ENCODE data around the gene RNF207.

Gene RNF207

DNA sequence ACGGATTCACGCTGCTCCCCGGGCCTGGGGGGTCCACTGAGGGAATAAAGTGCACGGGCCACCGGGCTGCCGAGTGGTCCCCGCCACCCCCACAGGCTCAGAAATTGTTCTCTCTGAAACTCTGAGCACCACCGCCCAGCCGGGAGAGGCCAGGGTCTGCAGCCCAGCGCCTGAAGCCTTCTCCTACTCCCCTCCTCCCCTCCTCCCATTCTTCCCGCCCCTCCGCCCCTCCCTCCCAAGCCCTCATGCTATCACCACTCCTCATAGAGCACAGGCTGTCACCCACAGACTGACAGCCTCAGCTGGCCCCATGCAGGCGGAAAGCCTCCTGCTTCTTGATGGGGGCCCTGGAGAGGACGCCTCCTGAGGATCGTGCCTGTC is 55.7 kb downstream of the RNF207 start:
- no peaks in the 10 kb centered on the region for H3K36me3 ChIP-seq (ENCODE audit: low read length)
- H3K27ac ChIP-seq (ENCODE audit: low read depth, low read length), result no peak overlapping the region
- H3K79me2 ChIP-seq (ENCODE audit: insufficient read depth, low read length), result no peaks in the 10 kb centered on the region
- H3K4me3 ChIP-seq (ENCODE audit: insufficient read depth, low read length, poor library complexity, severe bottlenecking), result no peak overlapping the region
- no peaks in the 10 kb centered on the region for H3F3A ChIP-seq (ENCODE audit: insufficient read depth)
- no peaks in the 10 kb centered on the region for H3K27me3 ChIP-seq (ENCODE audit: low read length)
- H3K4me2 ChIP-seq (ENCODE audit: low read depth, low read length, poor library complexity, severe bottlenecking), result no peak overlapping the region
- no peaks in the 10 kb centered on the region for H3K9me2 ChIP-seq (replicated peaks; ENCODE audit: insufficient read depth, low read length)
- H4K20me1 ChIP-seq (ENCODE audit: low read depth, low read length), result no peaks in the 10 kb centered on the region
- H3K9me3 ChIP-seq (ENCODE audit: insufficient read depth, low read length), result no peaks in the 10 kb centered on the region
- H2AFZ ChIP-seq (ENCODE audit: low read depth, low read length, severe bottlenecking), result no peak overlapping the region
- H3K9ac ChIP-seq (ENCODE audit: low read length), result no peak overlapping the region
- TF ChIP-seq EZH2phosphoT487 (conservative IDR thresholded peaks at IDR 0.05; ENCODE audit: low read length) (no peak), CTCF (IDR thresholded peaks at IDR 0.05; ENCODE audit: insufficient read depth, low read length, poor library complexity, severe bottlenecking) (no peak)

DNA sequence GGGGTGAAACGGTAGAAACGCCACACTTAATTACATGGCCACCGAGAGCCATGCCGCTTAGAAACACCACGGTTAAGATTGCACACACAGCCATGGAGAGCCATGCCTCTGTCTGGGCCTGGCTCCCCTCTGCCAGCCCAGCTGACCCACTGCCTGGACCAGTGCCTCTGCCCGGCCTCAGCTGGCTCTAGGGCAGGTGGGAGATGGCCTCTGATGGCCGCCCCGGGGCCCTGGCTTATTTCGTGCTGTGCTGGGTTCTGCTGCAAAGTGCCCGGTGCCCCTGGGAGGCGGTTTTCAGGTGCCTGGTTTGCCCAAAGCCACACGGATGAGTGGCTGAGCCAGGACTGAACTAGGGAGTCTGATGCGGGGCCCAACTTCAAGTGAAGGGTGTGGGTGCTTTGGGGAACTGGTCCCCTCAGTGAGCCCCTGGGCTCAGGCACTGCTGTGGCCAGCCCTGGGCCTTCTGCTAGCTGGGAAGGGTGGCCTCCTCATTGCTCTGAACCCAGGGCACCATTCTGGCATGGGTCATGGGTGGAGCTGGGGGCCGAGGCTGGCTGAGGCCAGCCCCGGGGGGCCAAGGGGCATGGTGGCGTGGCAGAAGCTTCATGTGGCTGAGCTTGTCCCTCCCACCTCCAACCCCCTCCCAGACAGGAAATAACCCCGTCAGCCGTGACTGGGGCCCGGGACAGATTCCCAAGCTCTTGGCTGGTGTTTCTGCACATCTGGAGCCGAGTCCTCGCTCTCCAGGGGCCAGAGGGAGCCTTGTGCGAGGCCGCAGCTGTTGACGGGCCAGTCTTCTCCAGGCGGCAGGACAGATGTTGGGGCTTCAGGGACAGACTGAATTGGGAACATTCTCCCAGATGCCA is 56.9 kb downstream of the RNF207 start:
- Histone ChIP-seq H3K9me3 (ENCODE audit: insufficient read depth, low read length) (no peaks in the 10 kb centered on the region), H3K27ac (ENCODE audit: low read depth, low read length) (no peak overlapping the region), H3K4me3 (ENCODE audit: insufficient read depth, low read length, poor library complexity, severe bottlenecking) (no peak overlapping the region), H3K79me2 (ENCODE audit: insufficient read depth, low read length) (no peaks in the 10 kb centered on the region), H3K9me2 (replicated peaks; ENCODE audit: insufficient read depth, low read length) (no peaks in the 10 kb centered on the region), H4K20me1 (ENCODE audit: low read depth, low read length) (no peaks in the 10 kb centered on the region), H3K4me2 (ENCODE audit: low read depth, low read length, poor library complexity, severe bottlenecking) (no peak overlapping the region), H3K36me3 (ENCODE audit: low read length) (no peaks in the 10 kb centered on the region), H3F3A (ENCODE audit: insufficient read depth) (no peaks in the 10 kb centered on the region), H3K27me3 (ENCODE audit: low read length) (no peaks in the 10 kb centered on the region), H3K9ac (ENCODE audit: low read length) (no peak overlapping the region), H2AFZ (ENCODE audit: low read depth, low read length, severe bottlenecking) (no peak overlapping the region)
- TF ChIP-seq CTCF (IDR thresholded peaks at IDR 0.05; ENCODE audit: insufficient read depth, low read length, poor library complexity, severe bottlenecking) (no peak), EZH2phosphoT487 (conservative IDR thresholded peaks at IDR 0.05; ENCODE audit: low read length) (no peak)

- Histone ChIP-seq H3K9me2 (replicated peaks; ENCODE audit: insufficient read depth, low read length) (no peaks in the 10 kb centered on the region), H3K27me3 (ENCODE audit: low read length) (no peaks in the 10 kb centered on the region), H3K9ac (ENCODE audit: low read length) (no peak overlapping the region), H3K4me2 (ENCODE audit: low read depth, low read length, poor library complexity, severe bottlenecking) (no peak overlapping the region), H3K9me3 (ENCODE audit: insufficient read depth, low read length) (no peaks in the 10 kb centered on the region), H2AFZ (ENCODE audit: low read depth, low read length, severe bottlenecking) (no peak overlapping the region), H3K4me3 (ENCODE audit: insufficient read depth, low read length, poor library complexity, severe bottlenecking) (no peak overlapping the region), H4K20me1 (ENCODE audit: low read depth, low read length) (no peaks in the 10 kb centered on the region), H3F3A (ENCODE audit: insufficient read depth) (no peaks in the 10 kb centered on the region), H3K36me3 (ENCODE audit: low read length) (no peaks in the 10 kb centered on the region), H3K79me2 (ENCODE audit: insufficient read depth, low read length) (no peaks in the 10 kb centered on the region), H3K27ac (ENCODE audit: low read depth, low read length) (no peak overlapping the region)
- TF ChIP-seq CTCF (IDR thresholded peaks at IDR 0.05; ENCODE audit: insufficient read depth, low read length, poor library complexity, severe bottlenecking), result no peak
- no peak for TF ChIP-seq EZH2phosphoT487 (conservative IDR thresholded peaks at IDR 0.05; ENCODE audit: low read length)
These were observed 57.8 kb downstream of the RNF207 start for GRCh38 chr1:6263716-6264115.

Measured in SU-DHL-6 (cell line).